IMR-90 (cell line): Measurements from ENCODE around the gene CATSPERB. TPM values are rescaled to one million over a fixed set of nuclear protein-coding genes. Genes with fewer than 3 reads are reported as not detected.

ENCODE experiments used
- ATAC-seq: fragments of 200-7000 bp; cut with Tn5 transposase; 2 replicates; pipeline ENCODE4 v1.9.1; 2020; ENCODE audit warnings: low read depth, mild to moderate bottlenecking, moderate library complexity
- BruUV-seq: library from RNA; stranded (reverse); fragments of 400-500 nt; replicated peaks from 2 replicates; lab custom pipeline; 2021; lab: Mats Ljungman, UMichigan
- CTCF ChIA-PET: fragments of 300-600 bp; formaldehyde crosslinking; extraction: SDS; loops from one replicate; lab custom pipeline; 2021; ENCODE audit warnings: antibody characterized with exemption; lab: Yijun Ruan, JAX
- POLR2A ChIA-PET: fragments of 300-600 bp; sonication (Branson Sonifier 250); formaldehyde crosslinking; loops from one replicate; lab custom pipeline; 2022; ENCODE audit warnings: antibody characterized with exemption; ENCODE audit not compliant: unreplicated experiment; lab: Charles Lee
- DNase-seq: peaks from one replicate; pipeline ENCODE4 v3.0.0; 2013
- H2AFZ ChIP-seq: replicated peaks from 2 replicates; pipeline ENCODE3; 2013; ENCODE audit warnings: low read length, mild to moderate bottlenecking; ENCODE audit not compliant: poor library complexity
- H2AK5ac ChIP-seq: 2 replicates; pipeline ENCODE4 v1.6.1; 2013; ENCODE audit warnings: low read depth, low read length, inconsistent platforms
- H2AK9ac ChIP-seq: replicated peaks from 2 replicates; pipeline ENCODE3; 2013; ENCODE audit warnings: mild to moderate bottlenecking, low read depth, low read length, moderate library complexity; ENCODE audit not compliant: poor library complexity
- H2BK120ac ChIP-seq: 2 replicates; pipeline ENCODE4 v1.6.1; 2013; ENCODE audit warnings: low read depth, low read length, inconsistent platforms
- H2BK15ac ChIP-seq: 3 replicates; pipeline ENCODE4 v1.6.1; 2013; ENCODE audit warnings: low read depth, low read length, inconsistent platforms
- H2BK20ac ChIP-seq: 2 replicates; pipeline ENCODE4 v1.6.1; 2013; ENCODE audit warnings: low read depth, mild to moderate bottlenecking, inconsistent platforms, low read length, moderate library complexity
- H2BK5ac ChIP-seq: 2 replicates; pipeline ENCODE4 v1.6.1; 2013; ENCODE audit warnings: mild to moderate bottlenecking, low read depth, low read length, inconsistent platforms; ENCODE audit not compliant: poor library complexity, severe bottlenecking
- H3K14ac ChIP-seq: replicated peaks from 2 replicates; pipeline ENCODE4 v1.6.1; 2013; ENCODE audit warnings: low read depth, low read length, inconsistent platforms
- H3K18ac ChIP-seq: 2 replicates; pipeline ENCODE4 v1.6.1; 2013; ENCODE audit warnings: low read depth, low read length, control low read depth
- H3K23ac ChIP-seq: 2 replicates; pipeline ENCODE4 v1.6.1; 2013; ENCODE audit warnings: low read depth, low read length, inconsistent platforms
- H3K27ac ChIP-seq: 2 replicates; pipeline ENCODE4 v1.5.1; 2013; ENCODE audit warnings: mild to moderate bottlenecking, control low read depth, low read length; ENCODE audit not compliant: insufficient read depth
- H3K27me3 ChIP-seq: 2 replicates; pipeline ENCODE4 v1.6.1; 2013; ENCODE audit warnings: low read length; ENCODE audit not compliant: control insufficient read depth, insufficient read depth
- H3K36me3 ChIP-seq: 2 replicates; pipeline ENCODE4 v1.6.1; 2013; ENCODE audit warnings: low read length, mixed read lengths; ENCODE audit not compliant: control insufficient read depth, insufficient read depth
- H3K4ac ChIP-seq: 2 replicates; pipeline ENCODE4 v1.6.1; 2013; ENCODE audit warnings: low read depth, low read length, inconsistent platforms
- H3K4me1 ChIP-seq: 2 replicates; pipeline ENCODE4 v1.6.1; 2013; ENCODE audit warnings: low read length, mixed read lengths; ENCODE audit not compliant: control insufficient read depth, insufficient read depth
- H3K4me2 ChIP-seq: 2 replicates; pipeline ENCODE4 v1.6.1; 2013; ENCODE audit warnings: low read depth, mild to moderate bottlenecking, control low read depth, low read length, moderate library complexity
- H3K4me3 ChIP-seq: 2 replicates; pipeline ENCODE4 v1.5.1; 2013; ENCODE audit warnings: low read depth, mild to moderate bottlenecking, control low read depth, low read length, moderate library complexity; ENCODE audit not compliant: insufficient read depth
- H3K56ac ChIP-seq: 2 replicates; pipeline ENCODE4 v1.6.1; 2013; ENCODE audit warnings: low read length, inconsistent platforms; ENCODE audit not compliant: insufficient read depth; ENCODE audit errors: extremely low read depth
- H3K79me1 ChIP-seq, 2 experiments: 2 replicates each; pipeline ENCODE4 v1.6.1; 2013; ENCODE audit warnings: low read length in 2 of 2, inconsistent platforms in 1 of 2, low read depth in 1 of 2
- H3K9ac ChIP-seq: 2 replicates; pipeline ENCODE4 v1.6.1; 2013; ENCODE audit warnings: low read depth, low read length, control low read depth
- H3K9me1 ChIP-seq: 2 replicates; pipeline ENCODE4 v1.6.1; 2013; ENCODE audit warnings: low read length, inconsistent platforms; ENCODE audit not compliant: insufficient read depth
- H3K9me3 ChIP-seq: 2 replicates; pipeline ENCODE4 v1.6.1; 2013; ENCODE audit warnings: low read length; ENCODE audit not compliant: control insufficient read depth, insufficient read depth
- H4K20me1 ChIP-seq: 2 replicates; pipeline ENCODE4 v1.6.1; 2013; ENCODE audit warnings: low read length, inconsistent platforms; ENCODE audit not compliant: insufficient read depth
- H4K5ac ChIP-seq: 2 replicates; pipeline ENCODE4 v1.6.1; 2013; ENCODE audit warnings: mild to moderate bottlenecking, low read depth, low read length, control low read depth
- H4K8ac ChIP-seq, 2 experiments: 2 replicates each; pipeline ENCODE4 v1.6.1; 2013; ENCODE audit warnings: low read depth in 2 of 2, low read length in 2 of 2, control low read depth in 1 of 2, inconsistent platforms in 1 of 2
- H4K91ac ChIP-seq: 2 replicates; pipeline ENCODE4 v1.6.1; 2013; ENCODE audit warnings: low read depth, low read length, inconsistent platforms; ENCODE audit not compliant: insufficient read depth
- CEBPB ChIP-seq: IDR thresholded peaks from 2 replicates; pipeline ENCODE4 v1.6.1; 2012; ENCODE audit warnings: low read depth, low read length, improper control_type of control experiment
- CHD1 ChIP-seq: IDR thresholded peaks from 2 replicates; pipeline ENCODE4 v1.6.1; 2012; ENCODE audit warnings: low read depth, low read length, improper control_type of control experiment
- CTCF ChIP-seq: conservative IDR thresholded peaks from 2 replicates; pipeline ENCODE4 v1.5.1; 2012; ENCODE audit warnings: mild to moderate bottlenecking, low read depth, low read length, improper control_type of control experiment
- ELK1 ChIP-seq: fragments of 150-350 bp; IDR thresholded peaks from 2 replicates; pipeline ENCODE4 v1.6.1; 2016; ENCODE audit warnings: low read depth, mild to moderate bottlenecking, low read length, moderate library complexity, borderline replicate concordance
- FOS ChIP-seq: fragments of 150-350 bp; IDR thresholded peaks from 2 replicates; pipeline ENCODE4 v1.6.1; 2016; ENCODE audit warnings: low read depth, low read length
- MAZ ChIP-seq: IDR thresholded peaks from 2 replicates; pipeline ENCODE4 v1.6.1; 2012; ENCODE audit warnings: low read depth, mild to moderate bottlenecking, low read length, improper control_type of control experiment, moderate library complexity, borderline replicate concordance
- NFE2L2 ChIP-seq: fragments of 150-350 bp; IDR thresholded peaks from 2 replicates; pipeline ENCODE4 v1.6.1; 2016; ENCODE audit warnings: low read depth, mild to moderate bottlenecking, low read length
- SMC3 ChIP-seq: fragments of 150-350 bp; IDR thresholded peaks from 2 replicates; pipeline ENCODE4 v1.6.1; 2016; ENCODE audit warnings: low read depth, mild to moderate bottlenecking, antibody characterized with exemption, low read length, moderate library complexity
- WGBS, 2 experiments: methylation state at CpG; one replicate each; pipeline versions ENCODE4 v1.1.5 to v1.1.7; 2013; ENCODE audit warnings: missing lambda C conversion rate in 2 of 2; ENCODE audit not compliant: insufficient read length in 1 of 2; ENCODE audit errors: extremely low coverage in 2 of 2; 5-methylcytosine and 5-hydroxymethylcytosine counted together
- dilution Hi-C: fragments of 300-500 bp; cut with HindIII; formaldehyde crosslinking; loops from one replicate; pipeline ENCODE4 v1.14.3; 2018; ENCODE audit warnings: low sequenced_read_pairs; ENCODE audit not compliant: unreplicated experiment
- in situ Hi-C: fragments of 300-500 bp; cut with MboI; formaldehyde crosslinking; loops from 3 replicates; pipeline ENCODE4 v1.14.3; 2019; ENCODE audit warnings: low sequenced_read_pairs, inconsistent platforms, mixed read lengths
- intact Hi-C: fragments of 100-400 bp; cut with micrococcal nuclease; formaldehyde crosslinking; loops from 2 replicates; pipeline ENCODE4 v1.10.0; 2022
- polyA plus RNA-seq, 3 experiments: library from polyadenylated mRNA; depleted of rRNA; stranded (reverse); fragments of >200 nt; gene quantifications; 2 replicates each; pipeline ENCODE4 v1.2.3, GENCODE V29; 2012; ENCODE audit warnings: low replicate concordance in 1 of 3
- total RNA-seq: library from RNA; depleted of rRNA; stranded (reverse); fragments of >200 nt; gene quantifications from 2 replicates; pipeline ENCODE4 v1.2.3, GENCODE V29; 2012

Gene CATSPERB
- total and polyA plus RNA-seq, 2 of the 4 experiments (the other 2 are of a cell fraction), result not detected

DNA sequence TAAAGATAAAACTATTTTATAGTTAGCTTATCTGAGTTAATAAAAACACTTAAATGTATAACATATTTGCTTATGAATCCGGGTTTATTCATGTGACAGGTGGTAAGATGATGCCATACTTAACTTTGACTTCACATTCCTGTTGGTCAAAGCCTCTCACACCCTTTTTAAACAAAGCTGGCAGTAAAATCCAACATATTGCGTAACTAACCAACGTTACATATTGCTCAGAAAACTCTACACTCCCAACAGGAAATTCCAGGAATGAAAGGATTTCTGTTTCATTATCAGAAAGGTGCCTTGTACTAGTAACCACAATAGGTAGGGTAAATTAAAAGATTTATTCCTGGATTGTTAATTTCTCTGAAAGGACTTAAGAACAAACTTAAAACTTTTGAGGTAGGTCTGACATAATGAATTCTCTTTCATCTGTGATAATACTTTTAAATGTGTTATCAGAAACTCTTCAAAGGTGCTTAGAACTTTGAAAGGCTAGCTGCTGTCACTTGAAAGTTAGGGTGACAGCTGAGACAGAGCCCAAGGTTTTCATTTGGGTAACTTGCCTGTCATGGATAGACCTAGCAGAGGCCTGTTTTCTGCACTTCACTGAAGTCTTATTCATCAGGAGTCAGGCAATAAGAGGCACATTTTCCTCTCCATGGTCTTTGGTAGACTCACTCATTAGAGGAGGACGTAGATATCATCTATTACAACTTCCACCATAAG is 23.8 kb upstream of the CATSPERB start:
- Histone ChIP-seq H3K23ac (no peak overlapping the region), H3K79me1 (no peaks in the 10 kb centered on the region), H3K4me1 (no peaks in the 10 kb centered on the region), H4K5ac (no peak overlapping the region), H3K4me2 (no peak overlapping the region), H3K4me3 (no peak overlapping the region), H2BK15ac (no peak overlapping the region), H3K27ac (no peak overlapping the region), H3K56ac (no peak overlapping the region), H3K9me1 (no peaks in the 10 kb centered on the region), H3K36me3 (no peaks in the 10 kb centered on the region), H3K27me3 (peaks cover 1% of the 10 kb centered on the region; the same call in 1 of the 2 replicates), H4K91ac (no peak overlapping the region), H4K8ac (no peak overlapping the region), H4K20me1 (no peaks in the 10 kb centered on the region), H3K14ac (no peak overlapping the region), H2BK20ac (no peak overlapping the region), H2AK9ac (no peak overlapping the region), H2AFZ (no peak overlapping the region), H2BK120ac (no peak overlapping the region), H2BK5ac (no peak overlapping the region), H3K9me3 (peaks cover 3% of the 10 kb centered on the region), H3K9ac (no peak overlapping the region), H2AK5ac (no peak overlapping the region), H3K18ac (no peak overlapping the region), H3K4ac (no peak overlapping the region)
- ChIA-PET CTCF (no interaction called here), POLR2A (no interaction called here)
- intact Hi-C loops, result no loop called here
- DNase-seq (peak; percentile 4), ATAC-seq (no peak; the same call in 1 of the 2 replicates)
- BruUV-seq, result no TSS peak
- no CpG with 5 or more reads among the region's 4 CpGs for WGBS, 2 experiments
- peak; percentile 85 for TF ChIP-seq CEBPB
- TF ChIP-seq MAZ, result no peak
- no peak for TF ChIP-seq NFE2L2
- TF ChIP-seq ELK1, result no peak
- no peak for TF ChIP-seq CTCF
- no peak for TF ChIP-seq FOS
- TF ChIP-seq SMC3, result no peak
- no peak for TF ChIP-seq CHD1
- dilution Hi-C loops, result no loop called here
- in situ Hi-C loops, result no loop called here
